Activated CD4-positive, alpha-beta memory T cell treated with anti-CD3 and anti-CD28 coated beads for 36 hours (primary cell): Measurements from ENCODE around the gene STYK1. TPM values are rescaled to one million over a fixed set of nuclear protein-coding genes. Genes with fewer than 3 reads are reported as not detected.
"Not testable (repeated sequence)": the region's sequence is repeated elsewhere in the genome, so short reads cannot be mapped to it uniquely, and the experiment has no call there.

Source experiments
- CTCF ChIA-PET: fragments of 350-600 bp; sonication (Branson Sonifier 250); formaldehyde crosslinking; loops from one replicate; lab custom pipeline; 2021; ENCODE audit warnings: antibody characterized with exemption, inconsistent platforms; lab: Charles Lee
- POLR2A ChIA-PET: fragments of 350-600 bp; sonication (Branson Sonifier 250); formaldehyde crosslinking; loops from one replicate; lab custom pipeline; 2021; ENCODE audit warnings: antibody characterized with exemption; lab: Charles Lee
- DNase-seq: peaks from one replicate; pipeline ENCODE4 v3.0.0-alpha.2; 2020
- H3K27ac Mint-ChIP-seq: one replicate; pipeline ENCODE4 v1.8.0; 2021; ENCODE audit warnings: mixed read lengths
- H3K27me3 Mint-ChIP-seq: one replicate; pipeline ENCODE4 v1.8.0; 2021; ENCODE audit warnings: mixed read lengths
- H3K36me3 Mint-ChIP-seq: one replicate; pipeline ENCODE4 v1.8.0; 2021; ENCODE audit warnings: mixed read lengths
- H3K4me1 Mint-ChIP-seq: one replicate; pipeline ENCODE4 v1.8.0; 2021; ENCODE audit warnings: low read depth, mixed read lengths
- H3K4me3 Mint-ChIP-seq: one replicate; pipeline ENCODE4 v1.8.0; 2021; ENCODE audit warnings: mild to moderate bottlenecking, mixed read lengths
- H3K9me3 Mint-ChIP-seq: one replicate; pipeline ENCODE4 v1.8.0; 2021; ENCODE audit warnings: mixed read lengths
- intact Hi-C: fragments of 100-400 bp; cut with micrococcal nuclease; formaldehyde crosslinking; loops from one replicate; pipeline ENCODE4 v1.15.1; 2023
- total RNA-seq, 2 experiments: library from RNA; stranded (reverse); gene quantifications; one replicate each; pipeline ENCODE4 v1.2.3, GENCODE V29; 2021

STYK1 gene
- total RNA-seq, 2 experiments from 2014 or later: not detected

DNA sequence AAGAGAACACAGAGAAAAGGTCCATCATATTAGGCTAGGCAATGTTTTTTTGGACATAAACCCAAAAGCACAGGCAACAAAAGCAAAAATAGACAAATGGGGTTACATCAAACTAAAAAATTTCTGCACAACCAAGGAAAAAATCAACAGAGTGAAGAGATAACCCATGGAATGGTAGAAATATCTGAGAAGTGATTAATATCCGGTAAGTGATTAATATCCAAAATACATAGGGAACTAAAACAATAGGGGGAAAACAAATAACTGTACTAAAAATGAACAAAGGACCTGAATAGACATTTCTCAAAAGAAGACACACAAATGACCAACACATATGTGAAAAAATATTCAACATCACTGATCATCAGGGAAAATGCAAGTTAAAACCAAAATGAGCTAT lies 4.3 kb downstream of the STYK1 start:
- intact Hi-C loops: no loop called here
- Mint-ChIP-seq H3K9me3 (no peaks in the 10 kb centered on the region), H3K4me3 (no peak overlapping the region), H3K27me3 (peaks cover 17% of the 10 kb centered on the region), H3K4me1 (peaks cover 24% of the 10 kb centered on the region), H3K36me3 (no peaks in the 10 kb centered on the region), H3K27ac (no peak overlapping the region)
- DNase-seq: no peak
- ChIA-PET POLR2A (no interaction called here), CTCF (interaction anchor here (1.1 to 1.8 kb wide), 2 partner anchors 61 to 80 kb away, joined by 3 to 6 read pairs; no protein-coding TSS in a partner anchor)

DNA sequence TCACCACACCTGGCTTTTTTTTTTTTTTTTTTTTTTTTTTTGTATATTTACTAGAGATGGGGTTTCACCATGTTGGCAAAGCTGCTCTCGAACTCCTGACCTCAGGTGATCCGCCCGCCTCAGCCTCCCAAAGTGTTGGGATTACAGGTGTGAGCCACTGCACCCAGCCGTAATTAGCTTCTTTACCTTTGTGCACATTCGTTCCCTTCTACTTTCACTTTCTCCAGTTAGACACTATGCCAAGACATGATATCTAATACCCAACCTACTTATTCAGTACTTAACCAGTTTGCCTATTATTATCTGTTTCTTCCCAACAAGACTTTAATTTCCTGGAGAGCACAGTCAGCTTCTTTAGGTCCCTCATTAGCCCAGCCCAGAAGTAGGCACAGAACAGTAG lies 5.3 kb downstream of the STYK1 start:
- H3K4me3 Mint-ChIP-seq: peak overlapping the region; percentile 19
- CTCF ChIA-PET: interaction anchor here (1.8 kb wide), 1 partner anchor 81 kb away, joined by 6 read pairs; no protein-coding TSS in a partner anchor
- no peaks in the 10 kb centered on the region for H3K9me3 Mint-ChIP-seq
- H3K4me1 Mint-ChIP-seq: peaks cover 18% of the 10 kb centered on the region
- intact Hi-C loops: no loop called here
- H3K36me3 Mint-ChIP-seq: no peaks in the 10 kb centered on the region
- DNase-seq: no peak
- POLR2A ChIA-PET: no interaction called here
- no peak overlapping the region for H3K27ac Mint-ChIP-seq
- peaks cover 15% of the 10 kb centered on the region for H3K27me3 Mint-ChIP-seq

GRCh38 chr12:10667581-10667980 lies 6.3 kb downstream of the STYK1 start:
- H3K27ac Mint-ChIP-seq: no peak overlapping the region
- ChIA-PET POLR2A (no interaction called here), CTCF (interaction anchor here (1.8 kb wide), 1 partner anchor 82 kb away, joined by 6 read pairs; no protein-coding TSS in a partner anchor)
- H3K4me3 Mint-ChIP-seq: no peak overlapping the region
- H3K36me3 Mint-ChIP-seq: no peaks in the 10 kb centered on the region
- no peak for DNase-seq
- intact Hi-C loops: no loop called here
- H3K4me1 Mint-ChIP-seq: peaks cover 9% of the 10 kb centered on the region
- H3K9me3 Mint-ChIP-seq: no peaks in the 10 kb centered on the region
- H3K27me3 Mint-ChIP-seq: peaks cover 15% of the 10 kb centered on the region

GRCh38 chr12:10664499-10664898 lies 9.4 kb downstream of the STYK1 start:
- peaks cover 16% of the 10 kb centered on the region for H3K27me3 Mint-ChIP-seq
- DNase-seq: no peak
- H3K36me3 Mint-ChIP-seq: no peaks in the 10 kb centered on the region
- H3K4me1 Mint-ChIP-seq: peaks cover 6% of the 10 kb centered on the region
- POLR2A ChIA-PET: no interaction called here
- CTCF ChIA-PET: no interaction called here
- no peak overlapping the region for H3K4me3 Mint-ChIP-seq
- H3K27ac Mint-ChIP-seq: no peak overlapping the region
- H3K9me3 Mint-ChIP-seq: no peaks in the 10 kb centered on the region
- intact Hi-C loops: no loop called here

GRCh38 chr12:10663869-10664268 lies 10.0 kb downstream of the STYK1 start:
- no peaks in the 10 kb centered on the region for H3K9me3 Mint-ChIP-seq
- H3K36me3 Mint-ChIP-seq: no peaks in the 10 kb centered on the region
- H3K27ac Mint-ChIP-seq: no peak overlapping the region
- DNase-seq: no peak
- no peak overlapping the region for H3K4me3 Mint-ChIP-seq
- POLR2A ChIA-PET: no interaction called here
- peaks cover 4% of the 10 kb centered on the region for H3K4me1 Mint-ChIP-seq
- intact Hi-C loops: no loop called here
- CTCF ChIA-PET: no interaction called here
- H3K27me3 Mint-ChIP-seq: peaks cover 14% of the 10 kb centered on the region

- no peak overlapping the region for H3K27ac Mint-ChIP-seq
- no peaks in the 10 kb centered on the region for H3K4me1 Mint-ChIP-seq
- peaks cover 12% of the 10 kb centered on the region for H3K27me3 Mint-ChIP-seq
- no peaks in the 10 kb centered on the region for H3K36me3 Mint-ChIP-seq
- peaks cover 6% of the 10 kb centered on the region for H3K9me3 Mint-ChIP-seq
- H3K4me3 Mint-ChIP-seq: no peak overlapping the region
- DNase-seq: no peak
- ChIA-PET CTCF (no interaction called here), POLR2A (no interaction called here)
- intact Hi-C loops: no loop called here
Observed at GRCh38 chr12:10661338-10661737, 12.5 kb downstream of the STYK1 start.

GRCh38 chr12:10654003-10654402 lies 19.8 kb downstream of the STYK1 start:
- no peaks in the 10 kb centered on the region for H3K4me1 Mint-ChIP-seq

DNA sequence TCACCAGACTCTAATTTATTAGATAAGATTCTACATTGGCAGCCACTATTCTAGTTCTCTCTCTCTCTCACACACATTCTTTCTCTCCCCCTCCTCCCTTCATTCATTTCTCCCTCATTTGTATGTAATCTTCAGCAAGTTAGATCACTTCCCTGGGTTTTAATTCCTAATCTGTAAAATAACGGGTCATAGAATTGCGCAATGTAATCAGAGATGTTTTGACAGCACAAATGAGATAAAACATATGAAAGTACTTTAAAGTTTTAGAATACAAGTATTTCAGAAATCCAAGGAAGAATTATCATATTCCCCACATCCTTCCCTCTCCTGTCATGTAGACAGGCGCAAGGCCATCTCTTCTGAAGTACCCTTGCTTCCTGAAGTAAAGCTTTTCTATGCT lies 21.7 kb downstream of the STYK1 start:
- Mint-ChIP-seq H3K9me3 (peaks cover 11% of the 10 kb centered on the region), H3K27ac (no peak overlapping the region), H3K4me1 (no peaks in the 10 kb centered on the region), H3K4me3 (no peak overlapping the region), H3K27me3 (peaks cover 11% of the 10 kb centered on the region), H3K36me3 (peaks cover 4% of the 10 kb centered on the region)
- intact Hi-C loops: no loop called here
- POLR2A ChIA-PET: no interaction called here
- CTCF ChIA-PET: no interaction called here
- no peak for DNase-seq

More at GRCh38 chr12:10654003-10654402, 19.8 kb downstream of the STYK1 start:
- ChIA-PET CTCF (no interaction called here), POLR2A (no interaction called here)
- H3K27me3 Mint-ChIP-seq: peaks cover 8% of the 10 kb centered on the region
- H3K27ac Mint-ChIP-seq: no peak overlapping the region
- no peak for DNase-seq
- intact Hi-C loops: no loop called here
- no peaks in the 10 kb centered on the region for H3K36me3 Mint-ChIP-seq
- H3K4me3 Mint-ChIP-seq: no peak overlapping the region
- H3K9me3 Mint-ChIP-seq: peaks cover 6% of the 10 kb centered on the region

DNA sequence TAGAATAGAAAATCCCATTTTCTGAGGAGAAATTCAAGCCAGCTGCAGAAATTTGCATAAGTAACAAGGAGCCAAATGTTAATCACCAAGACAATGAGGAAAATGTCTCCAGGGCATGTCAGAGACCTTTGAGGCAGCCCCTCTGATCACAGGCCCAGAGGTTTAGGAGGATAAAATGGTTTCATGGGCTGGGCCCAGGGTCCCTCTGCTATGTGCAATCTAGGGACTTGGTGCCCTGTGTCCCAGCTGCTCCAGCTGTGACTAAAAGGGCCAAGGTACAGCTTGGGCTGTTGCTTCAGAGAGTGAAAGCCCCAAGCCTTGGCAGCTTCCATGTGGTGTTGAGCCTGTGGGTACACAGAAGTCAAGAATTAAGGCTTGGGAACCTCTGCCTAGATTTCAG lies 27.3 kb downstream of the STYK1 start:
- H3K27ac Mint-ChIP-seq, CTCF ChIA-PET, POLR2A ChIA-PET, intact Hi-C loops, DNase-seq, H3K4me1 Mint-ChIP-seq, H3K4me3 Mint-ChIP-seq: not testable (repeated sequence)
- peaks cover 11% of the 10 kb centered on the region for H3K36me3 Mint-ChIP-seq
- peaks cover 29% of the 10 kb centered on the region for H3K9me3 Mint-ChIP-seq
- H3K27me3 Mint-ChIP-seq: peaks cover 12% of the 10 kb centered on the region

DNA sequence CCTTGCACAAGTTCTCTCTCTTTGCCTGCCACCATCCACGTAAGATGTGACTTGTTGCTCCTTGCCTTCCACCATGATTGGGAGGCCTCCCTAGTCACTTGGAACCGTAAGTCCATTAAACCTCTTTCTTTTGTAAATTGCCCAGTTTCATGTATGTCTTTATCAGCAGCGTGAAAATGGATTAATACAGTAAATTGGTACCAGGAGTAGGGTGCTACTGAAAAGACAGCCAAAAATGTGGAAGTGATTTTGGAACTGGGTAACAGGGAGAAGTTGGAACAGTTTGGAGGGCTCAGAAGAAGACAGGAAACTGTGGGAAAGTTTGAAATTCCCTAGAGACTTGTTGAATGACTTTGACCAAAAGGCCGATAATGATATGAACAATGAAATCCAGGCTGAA lies 27.9 kb downstream of the STYK1 start:
- Mint-ChIP-seq H3K36me3 (peaks cover 11% of the 10 kb centered on the region), H3K27me3 (peaks cover 18% of the 10 kb centered on the region), H3K27ac (no peak overlapping the region), H3K4me3 (no peak overlapping the region), H3K9me3 (peaks cover 29% of the 10 kb centered on the region), H3K4me1 (no peaks in the 10 kb centered on the region)
- intact Hi-C loops: no loop called here
- no peak for DNase-seq
- ChIA-PET CTCF (no interaction called here), POLR2A (no interaction called here)

DNA sequence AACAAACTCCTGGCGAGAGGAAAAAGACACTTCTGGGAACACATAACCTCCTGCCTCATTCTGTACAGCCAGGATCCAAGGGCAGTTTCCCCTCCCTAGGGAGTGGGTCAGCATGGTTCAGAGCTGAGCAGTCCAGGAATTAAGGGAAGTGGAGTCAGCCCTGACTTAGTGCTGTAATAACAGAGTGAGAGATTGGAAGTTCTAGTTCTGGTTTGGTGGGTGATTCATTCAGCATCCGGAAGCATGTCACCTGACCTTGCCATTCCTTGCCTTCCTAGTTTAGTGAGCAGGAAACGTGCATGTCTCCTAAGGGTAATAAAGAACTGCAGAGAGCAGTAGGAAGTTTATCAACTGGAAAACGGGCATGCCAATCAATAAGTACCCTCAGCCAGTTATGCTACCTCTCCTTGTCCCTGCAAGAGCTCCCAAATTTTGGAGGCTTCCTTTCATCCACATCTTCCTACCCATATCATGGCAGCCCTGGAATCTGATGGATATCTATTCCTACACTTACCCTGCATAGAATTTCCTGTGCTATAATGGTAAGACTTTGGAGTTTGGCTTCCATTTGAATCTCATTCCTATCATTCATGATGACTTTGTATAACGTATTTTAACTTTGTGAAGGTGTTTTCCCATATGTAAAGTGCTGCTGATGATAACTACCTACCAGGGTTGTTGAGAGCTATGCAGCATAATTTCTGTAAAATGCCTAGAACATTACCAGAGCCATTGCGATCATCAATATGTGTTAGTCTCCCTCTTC lies 31.9 kb downstream of the STYK1 start:
- Mint-ChIP-seq H3K9me3 (peaks cover 22% of the 10 kb centered on the region), H3K36me3 (peaks cover 6% of the 10 kb centered on the region), H3K4me3 (no peak overlapping the region), H3K27ac (no peak overlapping the region), H3K4me1 (no peaks in the 10 kb centered on the region), H3K27me3 (peaks cover 21% of the 10 kb centered on the region)
- ChIA-PET POLR2A (no interaction called here), CTCF (no interaction called here)
- intact Hi-C loops: no loop called here
- no peak for DNase-seq

DNA sequence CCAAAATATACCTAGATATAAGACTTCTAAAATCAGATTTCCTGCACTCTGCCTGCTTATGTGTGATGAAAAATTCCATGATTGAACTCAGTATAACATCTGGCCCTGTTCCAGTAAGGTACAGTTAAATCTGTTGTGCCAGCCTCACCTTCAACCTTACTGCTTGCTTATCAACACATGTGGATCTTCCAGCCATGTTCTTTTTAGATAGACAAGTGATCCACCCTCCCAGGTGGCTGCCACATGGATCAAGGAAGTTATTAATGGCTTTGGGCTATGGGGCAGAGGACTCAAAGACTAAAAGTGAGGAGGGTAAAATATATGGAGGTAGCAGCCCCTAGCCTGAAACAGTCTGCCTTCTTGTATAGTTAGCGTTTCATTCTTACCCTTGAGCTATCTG lies 35.1 kb downstream of the STYK1 start:
- no peak overlapping the region for H3K27ac Mint-ChIP-seq
- ChIA-PET CTCF (no interaction called here), POLR2A (no interaction called here)
- peaks cover 23% of the 10 kb centered on the region for H3K27me3 Mint-ChIP-seq
- intact Hi-C loops: no loop called here
- no peaks in the 10 kb centered on the region for H3K36me3 Mint-ChIP-seq
- no peak for DNase-seq
- H3K9me3 Mint-ChIP-seq: no peaks in the 10 kb centered on the region
- no peak overlapping the region for H3K4me3 Mint-ChIP-seq
- no peaks in the 10 kb centered on the region for H3K4me1 Mint-ChIP-seq

- intact Hi-C loops: no loop called here
- no peak for DNase-seq
- no peaks in the 10 kb centered on the region for H3K36me3 Mint-ChIP-seq
- CTCF ChIA-PET: no interaction called here
- H3K4me3 Mint-ChIP-seq: no peak overlapping the region
- H3K27me3 Mint-ChIP-seq: peaks cover 14% of the 10 kb centered on the region
- no peaks in the 10 kb centered on the region for H3K9me3 Mint-ChIP-seq
- no peak overlapping the region for H3K27ac Mint-ChIP-seq
- POLR2A ChIA-PET: no interaction called here
- no peaks in the 10 kb centered on the region for H3K4me1 Mint-ChIP-seq
Observed at GRCh38 chr12:10636611-10637010, 37.2 kb downstream of the STYK1 start.
